RWPE2 (cell line): ENCODE results near the gene SNRPA.
"Not testable (repeated sequence)": the region's sequence is repeated elsewhere in the genome, so short reads cannot be mapped to it uniquely, and the experiment has no call there.

Experiments used
- ATAC-seq: fragments of 200-7000 bp; cut with Tn5 transposase; 3 replicates; pipeline ENCODE4 v1.9.1; 2021; ENCODE audit warnings: low read depth
- DNase-seq: peaks from one replicate; pipeline ENCODE4 v3.0.0-alpha.2; 2020; ENCODE audit warnings: low spot score
- H3K27ac ChIP-seq: fragments of 450-650 bp; 2 replicates; pipeline ENCODE4 v1.5.1; 2017; ENCODE audit warnings: mild to moderate bottlenecking; ENCODE audit not compliant: poor library complexity, severe bottlenecking
- H3K27me3 ChIP-seq: fragments of 250-450 bp; sonication (Bioruptor Pico); 2 replicates; pipeline ENCODE4 v1.5.1; 2021; ENCODE audit warnings: mild to moderate bottlenecking, moderate library complexity; ENCODE audit not compliant: insufficient read depth, poor library complexity, severe bottlenecking
- H3K36me3 ChIP-seq: fragments of 250-450 bp; sonication (Bioruptor Pico); 2 replicates; pipeline ENCODE4 v1.5.1; 2020; ENCODE audit warnings: low read depth, mild to moderate bottlenecking, moderate library complexity
- H3K4me1 ChIP-seq: fragments of 250-450 bp; sonication (Bioruptor Pico); 2 replicates; pipeline ENCODE4 v1.5.1; 2021; ENCODE audit warnings: mild to moderate bottlenecking, moderate library complexity; ENCODE audit not compliant: insufficient read depth, poor library complexity, severe bottlenecking
- H3K4me3 ChIP-seq: fragments of 250-450 bp; sonication (Bioruptor Pico); 2 replicates; pipeline ENCODE4 v1.5.1; 2021; ENCODE audit warnings: mild to moderate bottlenecking, moderate library complexity; ENCODE audit not compliant: severe bottlenecking
- H3K9me3 ChIP-seq: fragments of 250-450 bp; sonication (Bioruptor Pico); 2 replicates; pipeline ENCODE4 v1.5.1; 2021; ENCODE audit warnings: mild to moderate bottlenecking, moderate library complexity; ENCODE audit not compliant: severe bottlenecking
- TF ChIP-seq, protein P1 (sequence below): fragments of 450-650 bp; IDR thresholded peaks from one replicate; pipeline ENCODE4 v1.5.1; 2017; ENCODE audit warnings: mild to moderate bottlenecking, moderate library complexity; ENCODE audit not compliant: poor library complexity, severe bottlenecking

The SNRPA gene

DNA sequence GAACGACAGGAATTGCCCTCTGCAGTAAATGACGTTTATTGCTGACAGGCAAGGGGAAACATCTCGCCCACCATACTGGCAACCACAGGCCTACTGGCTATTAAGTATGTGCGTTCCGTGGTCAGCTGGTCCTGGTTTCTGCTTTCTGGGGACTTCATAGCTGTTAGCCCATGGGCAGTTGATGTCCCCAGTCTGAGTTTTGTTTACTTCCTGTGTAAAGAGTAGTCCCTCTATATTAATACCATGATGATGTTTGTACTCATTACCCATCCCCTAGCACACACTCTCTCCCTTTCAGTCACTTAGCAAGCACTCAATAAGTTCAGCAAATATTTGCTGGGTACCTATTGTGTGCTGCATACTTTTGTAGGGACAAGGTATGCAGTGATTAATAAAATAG, 17.9 kb downstream of the SNRPA start:
- no peak for DNase-seq
- TF ChIP-seq, protein P1, sequence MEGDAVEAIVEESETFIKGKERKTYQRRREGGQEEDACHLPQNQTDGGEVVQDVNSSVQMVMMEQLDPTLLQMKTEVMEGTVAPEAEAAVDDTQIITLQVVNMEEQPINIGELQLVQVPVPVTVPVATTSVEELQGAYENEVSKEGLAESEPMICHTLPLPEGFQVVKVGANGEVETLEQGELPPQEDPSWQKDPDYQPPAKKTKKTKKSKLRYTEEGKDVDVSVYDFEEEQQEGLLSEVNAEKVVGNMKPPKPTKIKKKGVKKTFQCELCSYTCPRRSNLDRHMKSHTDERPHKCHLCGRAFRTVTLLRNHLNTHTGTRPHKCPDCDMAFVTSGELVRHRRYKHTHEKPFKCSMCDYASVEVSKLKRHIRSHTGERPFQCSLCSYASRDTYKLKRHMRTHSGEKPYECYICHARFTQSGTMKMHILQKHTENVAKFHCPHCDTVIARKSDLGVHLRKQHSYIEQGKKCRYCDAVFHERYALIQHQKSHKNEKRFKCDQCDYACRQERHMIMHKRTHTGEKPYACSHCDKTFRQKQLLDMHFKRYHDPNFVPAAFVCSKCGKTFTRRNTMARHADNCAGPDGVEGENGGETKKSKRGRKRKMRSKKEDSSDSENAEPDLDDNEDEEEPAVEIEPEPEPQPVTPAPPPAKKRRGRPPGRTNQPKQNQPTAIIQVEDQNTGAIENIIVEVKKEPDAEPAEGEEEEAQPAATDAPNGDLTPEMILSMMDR: no peak
- no peak; the same call in 2 of the 3 replicates for ATAC-seq
- H3K27me3 ChIP-seq: no peaks in the 10 kb centered on the region
- no peak overlapping the region for H3K4me3 ChIP-seq
- peaks cover 23% of the 10 kb centered on the region for H3K36me3 ChIP-seq
- H3K9me3 ChIP-seq: no peaks in the 10 kb centered on the region
- H3K27ac ChIP-seq: no peak overlapping the region
- H3K4me1 ChIP-seq: no peaks in the 10 kb centered on the region

DNA sequence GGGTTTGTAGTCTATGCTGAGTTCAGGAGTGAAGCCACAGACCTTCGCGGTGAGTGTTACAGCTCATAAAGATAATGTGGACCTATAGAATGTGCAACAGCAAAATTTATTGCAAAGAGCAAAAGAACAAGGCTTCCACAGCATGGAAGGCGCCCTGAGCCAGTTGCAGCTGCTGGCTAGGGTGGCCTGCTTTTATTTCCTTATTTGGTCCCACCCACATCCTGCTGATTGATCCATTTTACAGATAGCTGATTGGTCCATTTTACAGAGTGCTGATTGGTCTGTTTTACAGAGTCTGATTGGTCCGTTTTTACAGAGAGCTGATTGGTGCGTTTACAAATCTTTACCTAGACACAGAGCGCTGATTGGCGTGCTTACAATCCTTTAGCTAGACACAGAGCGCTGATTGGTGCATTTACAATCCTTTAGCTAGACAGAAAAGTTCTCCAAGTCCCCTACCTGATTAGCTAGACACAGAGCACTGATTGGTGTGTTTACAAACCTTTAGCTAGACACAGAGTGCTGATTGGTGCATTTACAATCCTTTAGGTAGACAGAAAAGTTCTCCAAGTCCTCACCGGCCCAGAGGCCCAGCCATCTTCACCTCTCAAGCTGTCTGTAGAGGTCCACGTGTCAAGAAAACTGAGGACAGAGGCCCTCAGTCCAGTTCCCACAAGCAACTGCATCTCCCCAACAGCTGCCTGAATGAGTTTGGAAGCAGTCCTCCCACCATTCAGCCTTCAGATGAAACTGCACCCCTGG, 20.3 kb downstream of the SNRPA start:
- not testable (repeated sequence) for ATAC-seq, H3K9me3 ChIP-seq, H3K36me3 ChIP-seq, DNase-seq, H3K27ac ChIP-seq, H3K4me3 ChIP-seq, H3K4me1 ChIP-seq, H3K27me3 ChIP-seq

DNA sequence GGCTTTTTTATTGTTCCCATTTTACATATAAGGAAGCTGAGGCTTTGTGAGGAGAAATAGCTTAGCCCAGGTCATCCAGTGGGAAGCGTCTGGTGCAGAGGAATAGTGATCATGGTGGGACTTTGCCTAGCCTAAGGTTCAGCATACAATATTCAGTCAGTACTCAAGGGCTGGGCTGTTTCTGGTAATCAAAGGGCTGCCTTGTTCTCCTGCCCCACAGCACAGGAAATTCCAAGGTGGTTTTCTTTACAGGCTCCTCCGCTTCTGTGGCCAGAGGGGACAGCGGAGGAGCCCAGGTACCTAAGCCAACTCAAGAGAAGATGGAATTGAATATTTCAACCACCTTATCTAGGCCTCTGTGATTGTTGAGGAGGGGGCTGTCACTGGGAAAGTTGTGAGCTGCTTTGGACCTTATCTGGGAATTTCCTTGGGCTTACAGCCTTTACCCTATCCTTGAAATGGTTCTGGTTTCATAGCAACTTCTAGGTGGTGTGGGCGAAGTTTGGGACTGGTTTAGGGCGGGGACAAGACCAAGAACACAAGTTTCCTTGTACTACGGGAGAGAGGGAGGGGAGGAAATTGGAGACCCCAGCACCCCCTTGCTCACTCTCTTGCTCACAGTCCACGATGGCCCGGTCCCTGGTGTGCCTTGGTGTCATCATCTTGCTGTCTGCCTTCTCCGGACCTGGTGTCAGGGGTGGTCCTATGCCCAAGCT, 24.1 kb downstream of the SNRPA start, which contains the start of gene MIA:
TSS of gene MIA (plus strand) at position 606 of the 716 bp plus-strand sequence. CDS start at position 628, 22 bp downstream.
- no peak within 1 kb of the TSS for H3K27ac ChIP-seq
- TF ChIP-seq, protein P1: no peak

DNA sequence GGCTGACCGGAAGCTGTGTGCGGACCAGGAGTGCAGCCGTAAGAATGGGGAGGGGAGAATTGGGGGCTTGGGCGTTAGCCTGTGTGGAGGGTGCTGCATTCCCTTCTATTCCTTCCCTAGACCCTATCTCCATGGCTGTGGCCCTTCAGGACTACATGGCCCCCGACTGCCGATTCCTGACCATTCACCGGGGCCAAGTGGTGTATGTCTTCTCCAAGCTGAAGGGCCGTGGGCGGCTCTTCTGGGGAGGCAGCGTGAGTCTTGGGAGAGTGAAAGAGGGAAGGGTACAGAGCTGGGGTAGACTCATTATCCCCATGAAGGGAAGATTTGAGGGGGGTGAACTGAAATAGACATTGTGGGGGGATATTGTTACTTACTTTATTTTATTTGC, 24.6 kb downstream of the SNRPA start:
- ATAC-seq (no peak), DNase-seq (no peak)
- Histone ChIP-seq H3K4me3 (no peak overlapping the region), H3K27me3 (no peaks in the 10 kb centered on the region), H3K4me1 (no peaks in the 10 kb centered on the region), H3K27ac (no peak overlapping the region), H3K9me3 (no peaks in the 10 kb centered on the region), H3K36me3 (no peaks in the 10 kb centered on the region)
- TF ChIP-seq, protein P1: no peak

More for the DNA sequence above, 24.1 kb downstream of the SNRPA start, which contains the start of gene MIA:
- Histone ChIP-seq H3K4me1 (no peaks in the 10 kb centered on the region), H3K4me3 (no peak within 1 kb of the TSS), H3K9me3 (no peaks in the 10 kb centered on the region), H3K27me3 (no peaks in the 10 kb centered on the region), H3K36me3 (no peaks in the 10 kb centered on the region)
- ATAC-seq (no peak), DNase-seq (no peak)

DNA sequence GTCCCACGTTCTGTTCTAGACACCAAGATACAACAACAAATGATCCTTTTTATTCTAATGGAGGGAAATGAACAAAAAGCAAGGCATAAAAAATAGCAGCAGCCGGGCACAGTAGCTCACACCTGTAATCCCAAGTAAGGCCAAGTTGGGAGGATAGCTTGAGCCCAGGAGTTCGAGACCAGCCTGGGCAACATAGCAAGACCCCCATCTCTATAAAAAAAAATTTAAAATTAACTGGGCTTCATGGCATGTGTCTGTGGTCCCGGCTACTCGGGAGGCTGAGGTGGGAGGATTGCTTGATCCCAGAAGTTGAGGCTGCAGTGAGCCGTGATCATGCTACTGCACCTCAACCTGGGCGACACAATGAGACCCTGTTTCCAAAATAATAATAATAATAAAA, 25.4 kb downstream of the SNRPA start:
- Histone ChIP-seq H3K4me3 (no peak overlapping the region), H3K36me3 (no peaks in the 10 kb centered on the region), H3K27ac (peak overlapping the region; percentile 88), H3K27me3 (no peaks in the 10 kb centered on the region), H3K4me1 (no peaks in the 10 kb centered on the region), H3K9me3 (no peaks in the 10 kb centered on the region)
- ATAC-seq (no peak), DNase-seq (no peak)
- TF ChIP-seq, protein P1: no peak
